ENCODE data around the gene TEX47. TPM values are rescaled to one million over a fixed set of nuclear protein-coding genes. Genes with fewer than 3 reads are reported as not detected.

The TEX47 gene
- total RNA-seq, 1 donor from 2014 or later, result not detected

- DNase-seq (ENCODE audit: low read depth), result no peak
These were observed 49.4 kb downstream of the TEX47 start for GRCh38 chr7:88746126-88746525.

Other genes starting within 250 kb of the TEX47 start
- gene ZNF804B, start 36.0 kb downstream of the TEX47 start, total RNA-seq, result not detected in 2 replicates

Data from renal cortical epithelial cell (primary cell).